HG03139 (cell line): ENCODE data around the gene UNC119B.

ENCODE experiments used
- ATAC-seq: cut with Tn5 transposase; IDR thresholded peaks from one replicate; pipeline ENCODE4 v1.9.1; 2021; ENCODE audit not compliant: unreplicated experiment

The UNC119B gene

GRCh38 chr12:120761519-120761934, 51.3 kb downstream of the UNC119B start:
- ATAC-seq = no peak

- no peak for ATAC-seq
Observed at GRCh38 chr12:120762086-120762485, 51.8 kb downstream of the UNC119B start.

GRCh38 chr12:120763250-120763649, 53.0 kb downstream of the UNC119B start:
- ATAC-seq = no peak

DNA sequence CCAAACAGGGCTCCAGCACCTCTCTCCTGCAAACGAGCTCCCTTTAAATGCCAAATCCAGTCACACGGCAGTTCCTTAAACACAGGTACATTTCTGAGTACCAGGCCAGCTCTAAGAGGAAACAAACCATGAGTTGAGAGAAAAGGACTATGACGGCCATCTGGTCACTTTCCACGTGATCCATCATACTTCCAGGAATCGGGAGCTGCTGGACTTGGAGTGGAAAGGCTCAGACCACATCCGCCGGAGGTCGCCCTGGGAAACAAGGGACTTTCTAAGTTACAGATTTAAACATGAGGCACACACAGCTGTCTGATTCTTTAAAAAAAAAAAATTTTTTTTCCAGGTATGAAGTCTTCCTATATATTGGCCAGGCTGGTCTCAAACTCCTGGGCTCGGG, 54.6 kb downstream of the UNC119B start:
- ATAC-seq = no peak

DNA sequence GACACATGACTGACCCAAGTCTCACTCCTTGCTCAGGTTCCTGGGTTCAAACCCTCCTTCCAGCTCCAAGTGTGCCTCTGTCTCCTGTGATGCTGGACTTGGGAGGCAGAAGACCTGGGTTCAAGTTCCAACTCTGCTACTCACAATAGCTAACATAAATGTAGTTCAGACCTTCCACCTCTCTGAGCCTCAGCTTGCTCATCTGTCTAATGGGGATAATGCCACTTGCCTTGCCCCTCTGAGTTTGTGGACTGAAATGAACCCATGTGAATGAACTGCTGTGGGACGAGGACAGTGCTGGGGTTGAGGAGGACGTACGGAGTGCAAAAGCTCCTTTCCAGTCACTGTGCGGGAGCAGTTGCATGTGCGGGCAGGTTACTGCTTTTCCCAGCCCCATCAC, 56.3 kb downstream of the UNC119B start:
- no peak for ATAC-seq

GRCh38 chr12:120767071-120768024, 57.1 kb downstream of the UNC119B start:
- ATAC-seq = no peak

- no peak for ATAC-seq
Observed at GRCh38 chr12:120771097-120771496, 60.8 kb downstream of the UNC119B start.
